HG03039 (cell line): ENCODE measurements around the gene BECN2.

ENCODE experiments used
- ATAC-seq: cut with Tn5 transposase; IDR thresholded peaks from one replicate; pipeline ENCODE4 v1.9.1; 2021; ENCODE audit warnings: mild to moderate bottlenecking, moderate library complexity; ENCODE audit not compliant: unreplicated experiment

The BECN2 gene

GRCh38 chr1:241957692-241958494 is at the start of gene BECN2:
Gene BECN2, plus strand, starts transcription at chr1:241957767. Its CDS starts 0 bp downstream, at chr1:241957767.
- no peak for ATAC-seq

GRCh38 chr1:241916196-241916595 is 41.4 kb upstream of the BECN2 start:
- ATAC-seq, result no peak

GRCh38 chr1:241917487-241917886 is 40.1 kb upstream of the BECN2 start:
- no peak for ATAC-seq

- no peak for ATAC-seq
These were observed 38.7 kb upstream of the BECN2 start for GRCh38 chr1:241918879-241919278.

- ATAC-seq, result no peak
These were observed 33.3 kb upstream of the BECN2 start for GRCh38 chr1:241924080-241924808.

- no peak for ATAC-seq
These were observed 31.4 kb upstream of the BECN2 start for GRCh38 chr1:241926141-241926540.

GRCh38 chr1:241927321-241927720 is 30.2 kb upstream of the BECN2 start:
- no peak for ATAC-seq

- ATAC-seq, result no peak
These were observed 24.7 kb upstream of the BECN2 start for GRCh38 chr1:241932845-241933244.

- ATAC-seq, result no peak
These were observed 23.2 kb upstream of the BECN2 start for GRCh38 chr1:241934201-241934848.

GRCh38 chr1:241934866-241935265 is 22.7 kb upstream of the BECN2 start:
- no peak for ATAC-seq

- ATAC-seq, result no peak
These were observed 17.8 kb upstream of the BECN2 start for GRCh38 chr1:241939798-241940197.

- ATAC-seq, result no peak
These were observed 14.8 kb upstream of the BECN2 start for GRCh38 chr1:241942738-241943137.

GRCh38 chr1:241944300-241944699 is 13.3 kb upstream of the BECN2 start:
- no peak for ATAC-seq

GRCh38 chr1:241947354-241947753 is 10.2 kb upstream of the BECN2 start:
- no peak for ATAC-seq

- ATAC-seq, result no peak
These were observed 7.2 kb upstream of the BECN2 start for GRCh38 chr1:241950390-241950789.

- ATAC-seq, result no peak
These were observed 4.6 kb downstream of the BECN2 start for GRCh38 chr1:241962153-241962552.

GRCh38 chr1:241963722-241964121 is 6.2 kb downstream of the BECN2 start:
- no peak for ATAC-seq

- no peak for ATAC-seq
These were observed 7.1 kb downstream of the BECN2 start for GRCh38 chr1:241964550-241965282.

- no peak for ATAC-seq
These were observed 11.0 kb downstream of the BECN2 start for GRCh38 chr1:241968611-241969010.

GRCh38 chr1:241972703-241973369 is 15.3 kb downstream of the BECN2 start:
- ATAC-seq, result no peak

- ATAC-seq, result no peak
These were observed 18.7 kb downstream of the BECN2 start for GRCh38 chr1:241976229-241976628.
